SKM-1 treated with dmso at 0.1 percent for 144 hours (cell line): Measurements from ENCODE around the gene RCOR3.
"Not testable (repeated sequence)": the region's sequence is repeated elsewhere in the genome, so short reads cannot be mapped to it uniquely, and the experiment has no call there.

Source experiments
- DNase-seq: peaks from one replicate; lab custom pipeline; 2025; ENCODE audit not compliant: unreplicated experiment; lab: John Stamatoyannopoulos, UW

Gene RCOR3

DNA sequence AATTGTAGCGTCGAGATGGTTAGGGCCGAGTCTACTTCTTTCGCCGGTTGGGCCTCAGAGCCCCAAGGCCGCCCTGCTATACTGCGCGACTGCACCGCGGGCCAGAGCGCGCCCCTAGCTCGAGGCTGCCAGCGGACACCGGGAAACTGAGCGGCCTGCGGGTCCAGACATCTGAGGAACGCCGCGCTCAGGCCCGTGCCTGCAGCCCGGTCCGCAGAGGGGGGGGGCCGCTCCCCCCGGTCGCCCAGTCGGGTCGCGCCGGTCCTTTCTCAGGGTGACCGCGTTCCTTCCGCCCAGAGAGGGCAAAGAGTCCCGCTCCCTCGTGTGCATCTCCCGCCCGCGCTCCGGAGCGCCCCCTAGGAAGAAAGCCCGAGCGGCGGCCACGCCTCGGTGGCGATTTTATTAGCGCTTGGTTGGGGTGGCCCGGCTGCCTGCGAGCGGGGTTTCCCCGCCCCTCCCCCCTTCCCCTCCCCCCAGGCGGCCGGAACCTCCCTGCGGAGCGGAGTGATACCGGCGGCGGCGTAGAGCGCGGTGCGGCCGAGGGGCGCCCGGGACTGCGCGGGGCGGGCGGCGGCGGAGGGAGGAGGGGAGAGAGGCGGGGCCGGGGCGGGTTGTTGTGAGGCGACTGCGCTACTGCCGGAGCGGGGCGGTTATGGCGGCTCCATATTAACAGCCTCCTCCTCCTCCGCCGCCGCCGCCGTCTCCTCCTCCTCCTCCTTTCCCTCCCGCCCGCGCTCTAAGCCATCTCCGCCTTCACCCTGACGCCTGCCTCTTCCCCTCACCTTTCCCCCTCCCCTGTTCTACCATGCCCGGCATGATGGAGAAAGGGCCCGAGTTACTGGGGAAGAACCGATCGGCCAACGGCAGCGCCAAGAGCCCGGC lies at the start of gene RCOR3:
Gene RCOR3, plus strand, starts transcription at position 611 of the 882 bp plus-strand sequence. Its CDS starts 195 bp downstream, at position 806.
- DNase-seq, result peak; percentile 91

DNA sequence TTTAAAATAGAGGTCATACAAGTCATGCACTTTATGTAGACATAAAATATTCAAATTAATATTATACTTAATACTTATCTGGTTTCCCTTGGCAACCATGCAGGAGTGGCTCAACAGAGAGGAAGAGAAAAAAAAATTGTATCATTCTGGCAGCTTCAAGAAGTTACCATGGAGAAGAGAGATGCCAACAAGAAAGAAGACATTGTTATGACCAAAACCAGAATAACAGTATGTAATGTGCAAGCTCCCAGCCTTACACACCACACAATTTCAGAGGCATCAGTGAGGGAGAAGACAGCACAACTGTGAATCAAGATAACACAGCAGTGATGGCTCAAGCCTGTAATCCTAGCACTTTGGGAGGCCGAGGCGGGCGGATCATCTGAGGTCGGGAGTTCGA lies 49.1 kb upstream of the RCOR3 start:
- DNase-seq, result no peak

DNA sequence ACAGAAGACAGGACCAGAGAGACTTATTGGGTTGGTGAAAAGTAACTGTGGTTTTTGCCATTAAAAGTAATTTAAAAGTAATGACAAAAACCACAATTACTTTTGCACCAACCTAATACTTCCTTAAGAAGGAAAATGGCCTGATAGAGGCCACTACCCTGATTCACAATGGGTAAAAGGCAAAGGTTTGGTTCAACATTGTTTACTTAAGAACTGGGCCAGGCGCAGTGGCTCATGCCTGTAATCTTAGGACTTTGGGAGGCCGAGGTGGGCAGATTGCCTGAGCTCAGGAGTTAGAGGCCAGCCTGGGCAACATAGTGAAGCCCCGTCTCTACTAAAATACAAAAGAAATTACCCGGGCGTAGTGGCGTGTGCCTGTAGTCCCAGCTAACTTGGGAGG lies 48.2 kb upstream of the RCOR3 start:
- DNase-seq, result no peak

DNA sequence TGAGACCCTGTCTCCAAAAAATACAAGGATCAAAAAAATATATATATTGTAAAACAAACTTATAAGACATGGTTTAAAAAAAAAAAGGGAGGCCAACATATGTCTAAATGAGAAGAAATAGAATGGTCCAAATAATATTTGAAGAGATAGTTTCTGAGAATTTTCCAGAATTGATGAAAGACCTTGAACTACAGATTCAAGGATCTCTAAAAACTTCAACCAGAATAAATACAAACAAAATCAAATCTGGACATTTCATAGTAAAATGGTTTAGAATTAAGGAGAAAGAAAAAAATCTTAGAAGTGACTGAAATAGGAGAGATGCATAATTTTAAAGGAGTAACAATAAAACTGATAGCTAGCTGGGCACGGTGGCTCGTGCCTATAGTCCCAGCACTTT lies 45.5 kb upstream of the RCOR3 start:
- no peak for DNase-seq

DNA sequence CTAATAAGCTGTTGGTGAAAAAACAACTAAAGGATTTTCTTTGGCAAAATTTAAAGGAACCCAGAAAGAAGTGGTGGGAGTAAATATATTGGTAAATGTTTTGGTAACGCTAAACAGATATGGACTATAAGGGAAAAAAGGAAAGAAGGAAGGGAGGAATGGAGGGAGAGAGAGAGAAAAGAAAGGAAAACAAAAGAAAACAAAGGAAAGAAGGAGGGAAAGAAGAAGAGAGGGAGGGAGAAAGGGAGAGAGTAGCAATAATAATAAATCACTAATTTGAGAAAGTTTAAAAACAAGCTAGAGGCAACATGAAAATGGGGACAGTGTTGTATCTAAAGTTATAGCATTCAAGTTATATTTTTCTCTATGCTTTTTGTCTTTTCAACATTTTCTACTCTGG lies 43.6 kb upstream of the RCOR3 start:
- no peak for DNase-seq

DNA sequence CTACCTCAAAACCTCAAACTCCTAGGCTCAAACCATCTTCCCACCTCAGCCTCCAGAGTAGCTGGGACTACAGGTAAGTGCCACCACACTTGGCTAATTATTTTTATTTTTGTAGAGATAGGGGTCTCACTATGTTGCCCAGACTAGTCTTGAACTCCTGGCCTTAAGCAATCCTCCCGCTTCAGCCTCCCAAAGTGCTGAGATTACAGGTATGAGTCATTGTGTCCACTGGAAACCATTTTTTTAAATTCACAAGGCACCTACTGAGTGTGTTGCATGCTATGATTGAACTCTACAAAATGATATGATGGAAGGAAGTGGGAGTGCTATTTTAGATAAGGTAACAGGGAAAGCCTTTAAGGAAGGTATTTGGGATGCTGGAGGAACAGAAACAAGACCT lies 41.8 kb upstream of the RCOR3 start:
- DNase-seq, result no peak

DNA sequence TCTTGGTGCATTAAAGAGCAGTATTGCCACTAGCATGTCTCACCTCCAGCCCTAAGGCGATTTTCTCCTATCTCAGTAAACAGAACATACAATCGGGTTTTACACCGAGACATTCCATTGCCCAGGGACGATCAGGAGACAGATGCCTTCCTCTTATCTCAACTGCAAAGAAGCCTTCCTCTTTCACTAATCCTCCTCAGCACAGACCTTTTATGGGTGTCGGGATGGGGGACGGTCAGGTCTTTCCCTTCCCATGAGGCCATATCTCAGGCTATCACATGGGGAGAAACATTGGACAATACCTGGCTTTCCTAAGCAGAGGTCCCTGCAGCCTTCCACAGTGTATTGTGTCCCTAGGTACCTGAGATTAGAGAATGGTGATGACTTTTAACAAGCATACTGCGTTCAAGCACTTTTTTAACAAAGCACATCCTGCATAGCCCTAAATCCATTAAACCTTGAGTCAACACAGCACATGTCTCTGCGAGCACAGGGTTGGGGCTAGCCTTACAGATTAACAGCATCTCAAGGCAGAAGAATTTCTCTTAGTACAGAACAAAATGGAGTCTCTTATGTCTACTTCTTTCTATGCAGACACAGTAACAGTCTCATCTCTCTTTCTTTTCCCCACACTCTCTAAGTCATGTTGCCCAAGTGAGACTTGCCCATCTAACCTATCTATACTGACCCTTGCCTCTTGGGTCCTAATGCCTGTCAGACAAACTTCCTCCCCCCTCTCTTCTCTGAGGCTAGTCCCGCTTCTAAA lies 36.5 kb upstream of the RCOR3 start:
- not testable (repeated sequence) for DNase-seq

DNA sequence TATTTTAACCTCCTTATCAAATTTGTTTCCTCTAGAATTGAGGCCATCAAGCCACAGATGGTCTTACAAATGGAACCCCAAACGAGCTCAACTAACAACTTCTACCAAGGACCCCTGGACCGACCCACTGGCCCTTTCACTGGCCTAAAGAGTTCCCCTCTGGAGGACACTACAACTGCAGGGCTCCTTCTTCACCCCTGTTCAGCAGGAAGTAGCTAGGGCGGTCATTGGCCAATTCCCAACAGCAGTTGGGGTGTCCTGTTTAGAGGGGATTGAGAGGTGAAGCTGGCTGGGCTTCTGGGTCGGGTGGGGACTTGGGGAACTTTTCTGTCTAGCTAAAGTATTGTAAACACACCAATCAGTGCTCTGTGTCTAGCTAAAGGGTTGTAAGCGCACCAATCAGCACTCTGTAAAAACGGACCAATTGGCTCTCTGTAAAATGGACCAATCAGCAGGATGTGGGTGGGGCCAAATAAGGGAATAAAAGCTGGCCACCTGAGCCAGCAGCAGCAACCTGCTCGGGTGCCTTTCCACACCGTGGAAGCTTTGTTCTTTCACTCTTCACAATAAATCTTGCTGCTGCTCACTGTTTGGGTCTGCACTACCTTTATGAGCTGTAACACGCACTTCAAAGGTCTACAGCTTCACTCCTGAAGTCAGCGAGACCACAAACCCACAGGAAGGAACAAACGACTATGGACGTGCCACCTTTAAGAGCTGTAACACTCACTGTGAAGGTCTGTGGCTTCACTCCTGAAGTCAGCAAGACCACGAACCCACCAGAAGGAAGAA lies 30.4 kb upstream of the RCOR3 start:
- DNase-seq, result not testable (repeated sequence)

DNA sequence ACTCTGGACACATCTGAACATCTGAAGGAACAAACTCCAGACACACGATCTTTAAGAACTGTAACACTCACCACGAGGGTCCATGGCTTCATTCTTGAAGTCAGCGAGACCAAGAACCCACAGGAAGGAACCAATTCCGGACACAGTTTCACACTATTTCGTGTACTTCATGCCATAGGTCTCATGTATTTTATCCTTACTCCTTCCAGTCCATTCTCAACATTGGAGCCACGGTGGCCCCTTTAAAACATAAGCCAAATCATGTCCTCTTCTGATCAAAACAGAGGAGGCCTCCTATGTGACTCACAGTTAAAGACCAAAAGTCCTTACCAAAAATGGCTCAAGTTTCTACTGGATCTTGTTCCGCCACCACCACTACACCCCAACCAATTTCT lies 29.8 kb upstream of the RCOR3 start:
- DNase-seq, result no peak

DNA sequence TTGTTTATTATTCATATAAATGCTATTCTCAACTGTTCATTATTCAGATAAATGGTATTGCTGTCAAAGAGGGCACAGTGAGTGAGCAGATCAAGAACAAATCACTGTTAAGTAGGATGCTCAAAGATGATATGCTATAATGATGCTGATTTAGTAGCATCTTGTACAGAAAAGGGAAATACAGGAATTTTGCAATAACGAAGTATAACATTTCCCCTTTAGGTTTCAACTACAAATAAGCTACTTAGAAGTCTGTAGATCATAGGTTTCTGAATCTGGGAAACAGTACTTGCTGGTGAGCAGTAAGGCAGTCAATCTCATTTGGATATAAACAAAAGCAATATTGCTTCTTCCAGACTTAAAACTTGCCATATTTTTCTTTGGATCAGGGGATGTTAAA lies 27.3 kb upstream of the RCOR3 start:
- DNase-seq, result peak; percentile 68

DNA sequence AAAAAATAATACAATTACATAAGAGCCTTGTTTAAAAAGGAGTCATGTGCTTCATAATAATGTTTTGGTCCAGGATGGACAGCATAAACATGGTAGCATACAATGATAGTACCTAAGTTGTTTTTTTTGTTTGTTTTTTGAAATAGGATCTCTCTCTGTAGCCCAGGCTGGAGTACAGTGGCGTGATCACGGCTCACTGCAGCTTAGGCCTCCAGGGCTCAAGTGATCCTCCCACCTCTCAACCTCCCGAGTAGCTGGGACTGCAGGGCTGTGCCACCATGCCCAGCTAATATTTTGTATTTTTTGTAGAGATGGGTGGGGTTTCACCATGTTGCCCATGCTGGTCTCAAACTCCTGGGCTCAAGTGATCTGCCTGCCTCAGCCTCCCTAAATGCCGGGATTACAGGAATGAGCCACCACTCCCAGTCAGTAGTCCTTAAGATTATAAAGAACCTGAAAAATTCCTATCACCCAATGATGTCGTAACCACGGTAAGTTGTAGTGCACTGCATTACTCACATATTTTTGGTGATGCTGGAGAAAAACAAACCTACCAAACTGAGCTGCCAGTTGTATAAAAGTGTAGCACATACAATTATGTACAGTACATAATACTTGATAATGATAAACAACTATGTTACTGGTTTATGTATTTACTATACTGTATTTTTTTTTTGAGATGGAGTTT lies 22.4 kb upstream of the RCOR3 start:
- no peak for DNase-seq

DNA sequence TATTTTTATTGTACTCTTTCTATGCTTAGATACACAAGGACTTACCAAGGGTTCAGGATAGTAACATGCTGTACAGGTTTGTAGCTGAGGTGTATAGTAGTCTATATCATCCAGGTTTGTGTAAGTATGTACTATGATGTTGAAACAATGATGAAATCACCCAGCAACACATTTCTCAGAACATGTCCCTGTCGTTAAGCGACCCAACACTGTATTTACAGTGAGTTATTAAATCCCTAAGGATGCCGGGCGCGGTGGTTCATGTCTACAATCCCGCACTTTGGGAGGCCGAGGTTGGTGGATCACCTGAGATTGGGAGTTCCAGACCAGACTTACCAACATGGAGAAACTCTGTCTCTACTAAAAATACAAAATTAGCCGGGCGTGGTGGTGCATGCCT lies 21.6 kb upstream of the RCOR3 start:
- no peak for DNase-seq

DNA sequence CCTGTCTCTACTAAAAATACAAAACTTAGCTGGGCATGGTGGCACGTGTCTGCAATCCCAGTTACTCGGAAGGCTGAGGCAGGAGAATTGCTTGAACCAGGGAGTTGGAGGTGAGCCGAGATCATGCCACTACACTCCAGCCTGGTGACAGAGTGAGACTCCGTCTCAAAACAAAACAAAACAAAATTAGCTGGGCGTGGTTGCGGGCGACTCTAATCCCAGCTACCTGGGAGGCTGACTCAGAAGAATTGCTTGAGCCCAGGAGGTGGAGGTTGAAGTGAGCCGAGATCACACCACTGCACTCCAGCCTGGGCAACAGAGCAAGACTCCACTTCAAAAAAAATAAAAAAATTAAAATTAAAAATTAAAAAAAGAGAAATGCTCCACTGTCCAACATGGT lies 18.6 kb upstream of the RCOR3 start:
- not testable (repeated sequence) for DNase-seq

DNA sequence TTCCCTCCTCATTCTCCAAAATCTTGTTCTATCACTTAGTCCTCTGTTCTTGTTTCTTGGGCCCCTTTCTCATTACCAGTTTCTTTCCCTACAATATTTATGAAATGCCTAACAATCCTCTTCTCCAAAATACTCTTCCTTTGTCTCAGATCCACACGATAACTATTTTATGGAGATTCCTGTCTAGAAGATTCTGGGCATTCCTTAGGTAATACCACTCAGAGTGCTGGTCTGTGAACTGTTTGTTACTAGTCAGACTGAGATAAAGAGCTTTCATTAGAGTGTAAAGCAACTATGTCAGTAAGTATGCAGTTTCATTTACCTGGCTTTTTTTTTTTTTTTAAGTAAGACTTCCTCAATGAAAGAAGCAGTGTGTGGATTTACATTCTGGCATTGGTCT lies 18.1 kb upstream of the RCOR3 start:
- DNase-seq, result no peak

DNA sequence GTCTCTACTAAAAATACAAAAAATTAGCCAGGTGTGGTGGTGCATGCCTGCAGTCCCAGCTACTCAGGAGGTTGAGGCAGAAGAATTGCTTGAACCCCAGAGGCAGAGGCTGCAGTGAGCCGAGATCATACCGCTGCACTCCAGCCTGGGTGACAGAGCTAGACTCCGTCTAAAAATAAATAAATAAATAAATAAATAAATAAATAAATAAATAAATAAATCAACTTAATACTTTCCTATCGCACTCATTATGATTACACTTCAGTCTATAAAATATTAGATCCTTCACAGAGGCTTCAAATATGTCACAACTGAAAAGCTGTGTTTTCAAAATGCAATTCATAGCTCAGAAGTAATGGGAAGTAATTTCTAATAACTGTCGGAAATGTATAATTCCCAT lies 15.5 kb upstream of the RCOR3 start:
- not testable (repeated sequence) for DNase-seq

DNA sequence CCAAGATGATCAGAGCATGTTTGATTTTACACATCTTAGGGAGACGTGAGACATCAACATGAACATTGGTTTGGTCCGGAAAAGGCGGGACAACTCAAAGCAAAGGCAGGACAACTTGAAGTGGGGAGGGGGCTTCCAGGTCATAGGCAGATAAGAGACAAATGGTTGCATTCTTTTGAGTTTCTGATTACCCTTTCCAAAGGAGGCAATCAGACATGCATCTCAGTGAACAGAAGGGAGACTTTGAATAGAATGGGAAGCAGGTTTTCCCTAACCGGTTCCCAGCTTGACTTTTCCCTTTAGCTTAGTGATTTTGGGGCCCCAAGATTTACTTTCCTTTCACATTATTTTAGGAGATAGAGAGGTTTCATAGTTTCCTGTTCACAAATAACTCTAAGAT lies 12.6 kb upstream of the RCOR3 start:
- DNase-seq, result not testable (repeated sequence)

DNA sequence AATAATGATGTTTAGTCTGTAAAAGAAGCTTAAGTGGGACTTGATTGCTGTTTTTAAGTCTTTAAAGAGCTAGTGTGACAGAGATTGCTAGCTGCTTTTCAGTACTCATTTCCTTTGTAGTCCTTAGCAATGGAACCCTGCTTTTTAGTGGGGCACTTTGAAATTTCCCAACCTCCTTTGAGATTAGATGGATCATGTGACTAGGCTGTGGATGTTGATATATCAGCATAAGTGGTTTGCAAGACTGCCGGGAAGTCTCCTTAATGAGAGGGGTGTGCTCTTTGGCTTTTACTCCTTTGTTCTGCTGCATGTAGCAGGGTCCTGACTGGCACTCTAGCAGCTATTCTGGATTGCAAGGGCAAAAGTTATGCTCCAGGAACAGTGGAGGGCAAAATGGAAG lies 11.2 kb upstream of the RCOR3 start:
- DNase-seq, result no peak

DNA sequence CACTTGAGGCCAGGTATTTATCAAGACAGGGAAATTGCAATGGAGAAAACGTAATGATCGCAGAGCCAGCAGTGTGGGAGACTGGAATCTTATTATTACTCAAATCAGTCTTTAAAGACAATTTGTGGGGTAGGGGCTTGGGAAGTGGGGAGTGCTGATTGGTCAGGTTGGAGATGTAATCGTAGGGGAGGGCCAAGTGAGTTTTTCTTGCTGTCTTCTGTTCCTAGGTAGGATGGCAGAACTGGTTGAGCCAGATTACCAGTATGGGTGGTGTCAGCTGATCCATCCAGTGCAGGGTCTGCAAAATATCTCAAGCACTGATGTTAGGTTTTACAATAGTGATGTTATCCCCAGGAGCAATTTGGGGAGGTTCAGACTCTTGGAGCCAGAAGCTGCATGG lies 9.6 kb upstream of the RCOR3 start:
- not testable (repeated sequence) for DNase-seq

DNA sequence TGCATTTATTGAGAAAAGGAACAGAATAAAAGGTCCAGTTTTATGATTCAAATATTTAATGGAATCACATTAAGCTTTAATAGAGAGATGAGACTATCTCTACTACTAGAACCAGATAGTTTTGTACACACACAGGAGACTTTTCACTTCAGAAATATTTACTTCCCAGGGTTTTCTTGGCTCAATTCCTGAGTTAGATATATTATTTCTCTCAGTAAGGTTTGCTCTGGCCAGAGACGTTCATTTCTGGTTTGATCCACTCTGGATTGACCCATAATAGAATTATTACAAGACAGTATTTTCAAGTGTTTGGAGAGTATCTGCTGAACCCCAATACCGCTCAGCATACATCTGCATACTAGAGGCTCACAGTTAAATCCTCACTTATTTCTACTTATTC lies 1.3 kb upstream of the RCOR3 start:
- no peak for DNase-seq

DNA sequence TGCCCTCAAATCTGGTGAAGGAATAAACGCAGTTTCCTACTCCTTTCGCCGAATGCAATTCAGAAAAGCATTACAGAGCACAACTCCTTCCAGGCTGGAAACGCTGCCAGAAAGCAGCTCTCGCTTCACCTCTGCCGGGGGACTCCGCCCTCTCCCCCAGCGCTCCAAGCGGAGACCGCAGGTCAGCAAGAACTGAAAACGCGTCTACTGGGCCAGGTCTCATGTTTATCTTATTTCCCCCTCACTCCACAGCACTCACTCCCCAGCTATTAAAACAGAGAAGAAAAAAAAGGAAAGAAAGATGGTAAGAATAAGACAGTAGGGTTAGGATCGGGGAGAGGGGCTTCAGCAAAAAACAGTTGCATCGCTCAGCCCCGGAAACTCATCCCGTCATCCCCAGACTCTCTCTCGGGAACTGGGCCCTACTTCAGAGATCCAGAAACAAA lies 833 bp upstream of the RCOR3 start:
- peak; percentile 72 for DNase-seq

DNA sequence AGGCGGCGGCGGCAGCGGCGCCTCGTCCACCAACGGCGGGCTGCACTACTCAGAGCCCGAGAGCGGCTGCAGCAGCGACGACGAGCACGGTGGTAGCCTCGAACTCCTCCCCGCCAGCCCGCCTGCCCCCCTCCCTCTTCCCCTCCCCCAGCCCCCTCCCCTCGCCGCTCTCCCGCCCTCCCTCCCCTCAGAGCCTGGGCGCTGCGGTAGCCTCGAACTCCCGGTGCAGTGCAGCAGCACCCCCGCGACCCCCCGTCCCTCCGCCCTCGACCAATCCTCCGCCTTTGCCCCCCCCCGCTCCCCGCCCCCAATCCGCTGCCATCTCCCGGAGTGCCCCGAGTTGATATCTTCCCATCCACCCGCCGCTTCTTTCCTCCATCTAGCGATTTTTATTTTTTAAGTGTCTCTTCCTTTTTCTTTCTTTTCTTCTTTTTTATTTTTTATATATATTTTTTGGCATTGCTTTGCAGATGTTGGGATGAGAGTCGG lies 516 bp downstream of the RCOR3 start:
- peak; percentile 55 for DNase-seq
